ENCODE measurements around the gene FAM217A. TPM values are rescaled to one million over a fixed set of nuclear protein-coding genes. Genes with fewer than 3 reads are reported as not detected.

FAM217A gene
- total RNA-seq, 1 experiment from 2014 or later: not detected

DNA sequence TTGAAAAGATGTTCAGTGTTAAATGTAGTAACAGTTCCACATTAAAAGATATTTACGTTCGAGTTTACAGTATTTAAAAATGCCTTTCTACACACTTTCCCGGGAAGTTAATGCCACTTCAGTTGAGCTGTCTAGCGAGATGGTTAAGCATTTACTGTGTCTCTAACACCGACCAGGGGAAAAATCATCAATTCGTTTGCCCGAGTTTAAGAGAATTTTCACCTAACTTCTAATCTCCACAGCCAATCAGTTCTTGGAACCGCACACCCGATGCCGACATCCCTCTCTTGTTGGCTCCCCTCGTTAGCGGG, 58.2 kb downstream of the FAM217A start:
- POLR2A ChIA-PET: interaction anchor here (0.8 to 2.5 kb wide), 12 partner anchors 8 to 638 kb away, joined by 3 to 23 read pairs (median 5); partner anchors contain the start of gene ECI2
- BruUV-seq (replicated peaks): TSS peak; percentile 37
- intact Hi-C loops (cut with micrococcal nuclease): no loop called here

More for the DNA sequence above, 58.2 kb downstream of the FAM217A start:
- Histone ChIP-seq H3K4me1 (ENCODE audit: control insufficient read depth in 1 of 2, insufficient read depth in 2 of 2, low read length in 2 of 2) (peaks cover 17 to 31% of the 10 kb centered on the region in 2 experiments), H3K36me3 (ENCODE audit: control insufficient read depth in 1 of 2, insufficient read depth in 2 of 2, low read length in 2 of 2) (peaks cover 0 to 5% of the 10 kb centered on the region in 2 experiments; a peak in 1 of 4 replicates), H3K4me3 (replicated peaks in 1 of 2; ENCODE audit: low read depth in 1 of 2, low read length in 2 of 2) (peak overlapping the region; percentile 86 to 95), H4K20me1 (ENCODE audit: insufficient read depth) (peaks cover 37% of the 10 kb centered on the region; the same call in 1 of the 2 replicates), H3K9me3 (ENCODE audit: control insufficient read depth in 1 of 2, insufficient read depth in 1 of 2, low read depth in 1 of 2, low read length in 2 of 2) (no peaks in the 10 kb centered on the region), H3K27me3 (ENCODE audit: insufficient read depth, low read length) (no peaks in the 10 kb centered on the region), H3K27ac (ENCODE audit: low read depth, low read length) (peak overlapping the region; percentile 93), H3K4me2 (ENCODE audit: low read length) (peak overlapping the region; percentile 84), H2AFZ (ENCODE audit: low read depth, low read length, poor library complexity, severe bottlenecking) (no peak overlapping the region), H3K9me2 (ENCODE audit: insufficient read depth) (no peaks in the 10 kb centered on the region), H3K9ac (ENCODE audit: low read length) (peak overlapping the region; percentile 97), H3K79me2 (ENCODE audit: insufficient read depth, low read length) (peaks cover 79% of the 10 kb centered on the region)
- ATAC-seq: peak; percentile 3
- ChIA-PET CTCF (interaction anchor here (0.6 to 2.0 kb wide), 8 partner anchors 8 to 1024 kb away, joined by 3 to 10 read pairs (median 4); no protein-coding TSS in a partner anchor), RAD21 (ENCODE audit: low non-redundant PET in 1 of 2, low total read pairs in 2 of 2, uncharacterized antibody in 2 of 2, unreplicated experiment in 2 of 2) (no interaction called here)
- TF ChIP-seq, protein P1, sequence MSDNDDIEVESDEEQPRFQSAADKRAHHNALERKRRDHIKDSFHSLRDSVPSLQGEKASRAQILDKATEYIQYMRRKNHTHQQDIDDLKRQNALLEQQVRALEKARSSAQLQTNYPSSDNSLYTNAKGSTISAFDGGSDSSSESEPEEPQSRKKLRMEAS (IDR thresholded peaks at IDR 0.05): no peak
- TF ChIP-seq RAD21 (IDR thresholded peaks at IDR 0.05; ENCODE audit: low read depth) (no peak), EGR1 (IDR thresholded peaks at IDR 0.05; ENCODE audit: low read depth) (no peak), SP1 (IDR thresholded peaks at IDR 0.05; ENCODE audit: low read depth) (no peak), SIN3A (IDR thresholded peaks at IDR 0.05; ENCODE audit: low read depth) (no peak), FOSL1 (IDR thresholded peaks at IDR 0.05; ENCODE audit: low read depth) (no peak), POLR2AphosphoS5 (IDR thresholded peaks at IDR 0.05; ENCODE audit: low read depth, low read length) (no peak), JUND (IDR thresholded peaks at IDR 0.05) (no peak), TCF7L2 (IDR thresholded peaks at IDR 0.05; ENCODE audit: borderline replicate concordance, extremely low read depth, insufficient read depth, insufficient read length) (no peak), ELF1 (IDR thresholded peaks at IDR 0.05; ENCODE audit: borderline replicate concordance, low read depth) (no peak), SRF (IDR thresholded peaks at IDR 0.05; ENCODE audit: low read depth) (no peak), CBX3 (IDR thresholded peaks at IDR 0.05; ENCODE audit: low read depth) (no peak)
- TF ChIP-seq, protein P2, sequence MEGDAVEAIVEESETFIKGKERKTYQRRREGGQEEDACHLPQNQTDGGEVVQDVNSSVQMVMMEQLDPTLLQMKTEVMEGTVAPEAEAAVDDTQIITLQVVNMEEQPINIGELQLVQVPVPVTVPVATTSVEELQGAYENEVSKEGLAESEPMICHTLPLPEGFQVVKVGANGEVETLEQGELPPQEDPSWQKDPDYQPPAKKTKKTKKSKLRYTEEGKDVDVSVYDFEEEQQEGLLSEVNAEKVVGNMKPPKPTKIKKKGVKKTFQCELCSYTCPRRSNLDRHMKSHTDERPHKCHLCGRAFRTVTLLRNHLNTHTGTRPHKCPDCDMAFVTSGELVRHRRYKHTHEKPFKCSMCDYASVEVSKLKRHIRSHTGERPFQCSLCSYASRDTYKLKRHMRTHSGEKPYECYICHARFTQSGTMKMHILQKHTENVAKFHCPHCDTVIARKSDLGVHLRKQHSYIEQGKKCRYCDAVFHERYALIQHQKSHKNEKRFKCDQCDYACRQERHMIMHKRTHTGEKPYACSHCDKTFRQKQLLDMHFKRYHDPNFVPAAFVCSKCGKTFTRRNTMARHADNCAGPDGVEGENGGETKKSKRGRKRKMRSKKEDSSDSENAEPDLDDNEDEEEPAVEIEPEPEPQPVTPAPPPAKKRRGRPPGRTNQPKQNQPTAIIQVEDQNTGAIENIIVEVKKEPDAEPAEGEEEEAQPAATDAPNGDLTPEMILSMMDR (IDR thresholded peaks at IDR 0.05 in 2 of 3, conservative IDR thresholded peaks at IDR 0.05 in 1 of 3; ENCODE audit: borderline replicate concordance in 1 of 3, insufficient read depth in 1 of 3, low read depth in 2 of 3, low read length in 2 of 3): no peak
- TF ChIP-seq, protein P3, sequence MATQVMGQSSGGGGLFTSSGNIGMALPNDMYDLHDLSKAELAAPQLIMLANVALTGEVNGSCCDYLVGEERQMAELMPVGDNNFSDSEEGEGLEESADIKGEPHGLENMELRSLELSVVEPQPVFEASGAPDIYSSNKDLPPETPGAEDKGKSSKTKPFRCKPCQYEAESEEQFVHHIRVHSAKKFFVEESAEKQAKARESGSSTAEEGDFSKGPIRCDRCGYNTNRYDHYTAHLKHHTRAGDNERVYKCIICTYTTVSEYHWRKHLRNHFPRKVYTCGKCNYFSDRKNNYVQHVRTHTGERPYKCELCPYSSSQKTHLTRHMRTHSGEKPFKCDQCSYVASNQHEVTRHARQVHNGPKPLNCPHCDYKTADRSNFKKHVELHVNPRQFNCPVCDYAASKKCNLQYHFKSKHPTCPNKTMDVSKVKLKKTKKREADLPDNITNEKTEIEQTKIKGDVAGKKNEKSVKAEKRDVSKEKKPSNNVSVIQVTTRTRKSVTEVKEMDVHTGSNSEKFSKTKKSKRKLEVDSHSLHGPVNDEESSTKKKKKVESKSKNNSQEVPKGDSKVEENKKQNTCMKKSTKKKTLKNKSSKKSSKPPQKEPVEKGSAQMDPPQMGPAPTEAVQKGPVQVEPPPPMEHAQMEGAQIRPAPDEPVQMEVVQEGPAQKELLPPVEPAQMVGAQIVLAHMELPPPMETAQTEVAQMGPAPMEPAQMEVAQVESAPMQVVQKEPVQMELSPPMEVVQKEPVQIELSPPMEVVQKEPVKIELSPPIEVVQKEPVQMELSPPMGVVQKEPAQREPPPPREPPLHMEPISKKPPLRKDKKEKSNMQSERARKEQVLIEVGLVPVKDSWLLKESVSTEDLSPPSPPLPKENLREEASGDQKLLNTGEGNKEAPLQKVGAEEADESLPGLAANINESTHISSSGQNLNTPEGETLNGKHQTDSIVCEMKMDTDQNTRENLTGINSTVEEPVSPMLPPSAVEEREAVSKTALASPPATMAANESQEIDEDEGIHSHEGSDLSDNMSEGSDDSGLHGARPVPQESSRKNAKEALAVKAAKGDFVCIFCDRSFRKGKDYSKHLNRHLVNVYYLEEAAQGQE (IDR thresholded peaks at IDR 0.05; ENCODE audit: low read depth): no peak
- TF ChIP-seq, protein P4, sequence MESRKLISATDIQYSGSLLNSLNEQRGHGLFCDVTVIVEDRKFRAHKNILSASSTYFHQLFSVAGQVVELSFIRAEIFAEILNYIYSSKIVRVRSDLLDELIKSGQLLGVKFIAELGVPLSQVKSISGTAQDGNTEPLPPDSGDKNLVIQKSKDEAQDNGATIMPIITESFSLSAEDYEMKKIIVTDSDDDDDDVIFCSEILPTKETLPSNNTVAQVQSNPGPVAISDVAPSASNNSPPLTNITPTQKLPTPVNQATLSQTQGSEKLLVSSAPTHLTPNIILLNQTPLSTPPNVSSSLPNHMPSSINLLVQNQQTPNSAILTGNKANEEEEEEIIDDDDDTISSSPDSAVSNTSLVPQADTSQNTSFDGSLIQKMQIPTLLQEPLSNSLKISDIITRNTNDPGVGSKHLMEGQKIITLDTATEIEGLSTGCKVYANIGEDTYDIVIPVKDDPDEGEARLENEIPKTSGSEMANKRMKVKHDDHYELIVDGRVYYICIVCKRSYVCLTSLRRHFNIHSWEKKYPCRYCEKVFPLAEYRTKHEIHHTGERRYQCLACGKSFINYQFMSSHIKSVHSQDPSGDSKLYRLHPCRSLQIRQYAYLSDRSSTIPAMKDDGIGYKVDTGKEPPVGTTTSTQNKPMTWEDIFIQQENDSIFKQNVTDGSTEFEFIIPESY (IDR thresholded peaks at IDR 0.05; ENCODE audit: extremely low read depth, insufficient replicate concordance, low read length): no peak
- no peak for DNase-seq (ENCODE audit: low read depth, low spot score)
